K562 (cell line): ENCODE measurements around the gene DOLPP1. TPM values are rescaled to one million over a fixed set of nuclear protein-coding genes. Genes with fewer than 3 reads are reported as not detected.

ENCODE experiments used
- PRMT5 ChIP-seq: sonication (generic); formaldehyde crosslinking; IDR thresholded peaks from 2 replicates; pipeline ENCODE4 v1.5.0; 2020; ENCODE audit warnings: missing genetic modification reagents
- PRPF4 ChIP-seq: fragments of 200-400 bp; formaldehyde crosslinking; IDR thresholded peaks from one replicate; pipeline ENCODE4 v1.6.1; 2017; ENCODE audit warnings: low read length, low read depth, mild to moderate bottlenecking; ENCODE audit not compliant: insufficient read depth, poor library complexity, severe bottlenecking
- RERE ChIP-seq: sonication (generic); formaldehyde crosslinking; IDR thresholded peaks from 2 replicates; pipeline ENCODE4 v1.8.0; 2023; ENCODE audit warnings: missing genetic modification reagents, mild to moderate bottlenecking, borderline replicate concordance
- RREB1 ChIP-seq: fragments of 250-450 bp; sonication (Bioruptor Pico); IDR thresholded peaks from 2 replicates; pipeline ENCODE4 v1.4.0; 2020
- RUNX1 ChIP-seq: sonication (generic); IDR thresholded peaks from 2 replicates; pipeline ENCODE4 v1.6.1; 2016; ENCODE audit warnings: antibody characterized with exemption, low read depth
- SFPQ ChIP-seq: fragments of 200-400 bp; formaldehyde crosslinking; IDR thresholded peaks from 2 replicates; pipeline ENCODE4 v1.6.1; 2017; ENCODE audit warnings: mild to moderate bottlenecking, low read depth, low read length, moderate library complexity
- TOE1 ChIP-seq, 2 experiments: fragments of 450-650 bp in 1 of 2; sonication (generic) in 1 of 2; formaldehyde crosslinking in 1 of 2; IDR thresholded peaks; 2 replicates each; pipeline versions ENCODE4 v1.7.1 to v1.8.0; 2016 to 2022; ENCODE audit warnings: borderline replicate concordance in 2 of 2, mild to moderate bottlenecking in 2 of 2, antibody characterized with exemption in 1 of 2, inconsistent platforms in 1 of 2, low read depth in 1 of 2, missing genetic modification reagents in 1 of 2, moderate library complexity in 1 of 2
- ZBTB43 ChIP-seq: sonication (generic); formaldehyde crosslinking; IDR thresholded peaks from 2 replicates; pipeline ENCODE4 v1.8.0; 2023; ENCODE audit warnings: mild to moderate bottlenecking, missing genetic modification reagents
- ZNF584 ChIP-seq: fragments of 200-800 bp; sonication (Bioruptor generic); IDR thresholded peaks from 2 replicates; pipeline ENCODE4 v1.6.1; 2016; ENCODE audit warnings: low read depth, mild to moderate bottlenecking, missing genetic modification characterization, missing compliant biosample characterization
- polyA plus RNA-seq, 8 experiments: library from polyadenylated mRNA; depleted of rRNA in 4 of 8; stranded (reverse) in 5 of 8; unstranded in 3 of 8; fragments of >200 nt; fragmentation: Nextera tagmentation in 2 of 8; fragmentation: Illumina TruSeq in 1 of 8; extraction: Ambion mirVana in 2 of 8; extraction: Trizol in 1 of 8; gene quantifications; 2 replicates each; pipeline versions ENCODE4 v1.2.1 to v1.2.3, GENCODE V29; 2011 to 2014; ENCODE audit warnings: inconsistent platforms in 1 of 8, missing spikeins in 1 of 8
- total RNA-seq, 7 experiments: library from RNA; depleted of rRNA in 6 of 7; stranded (reverse); fragments of >200 nt in 6 of 7; fragmentation: Illumina TruSeq in 2 of 7; extraction: Trizol in 2 of 7; gene quantifications; 2 replicates each; pipeline versions ENCODE4 v1.2.1 to v1.2.3, GENCODE V29; 2011 to 2021; ENCODE audit warnings: low replicate concordance in 1 of 7

DOLPP1 gene
- total and polyA plus RNA-seq, 9 of the 15 experiments (the other 6 are each of a cell fraction or from before 2014, with no cell fraction given) = 3.0 to 39.8 (median 30.5) TPM

GRCh38 chr9:129110740-129111527 lies 30.0 kb downstream of the DOLPP1 start, which contains the start of the genes CRAT and PTPA (continued):
- TF ChIP-seq RREB1 (CRISPR knock-in tag) = 0 out of 2 replicates have a peak, but pooled peaks have one; percentile 34
- no peak for TF ChIP-seq ZNF584 (CRISPR knock-in tag)
- TF ChIP-seq TOE1 (IDR thresholded peaks at IDR 0.05; ENCODE audit: borderline replicate concordance) = peak; percentile 80; the same call in 1 of the 2 replicates
- no peak for TF ChIP-seq TOE1 (CRISPR knock-in tag; IDR thresholded peaks at IDR 0.05; ENCODE audit: borderline replicate concordance, low read depth)
- no peak for TF ChIP-seq RUNX1
- no peak; the same call in 1 of the 2 replicates for TF ChIP-seq RERE (CRISPR knock-in tag)
- no peak for TF ChIP-seq PRMT5 (CRISPR knock-in tag)
- TF ChIP-seq ZBTB43 = no peak
- TF ChIP-seq SFPQ = no peak
- TF ChIP-seq PRPF4 = no peak
